Measurements from ENCODE around the gene NEMF. TPM values are rescaled to one million over a fixed set of nuclear protein-coding genes. Genes with fewer than 3 reads are reported as not detected.

NEMF gene
- polyA plus RNA-seq, 1 donor from 2014 or later, result 91.0 TPM

DNA sequence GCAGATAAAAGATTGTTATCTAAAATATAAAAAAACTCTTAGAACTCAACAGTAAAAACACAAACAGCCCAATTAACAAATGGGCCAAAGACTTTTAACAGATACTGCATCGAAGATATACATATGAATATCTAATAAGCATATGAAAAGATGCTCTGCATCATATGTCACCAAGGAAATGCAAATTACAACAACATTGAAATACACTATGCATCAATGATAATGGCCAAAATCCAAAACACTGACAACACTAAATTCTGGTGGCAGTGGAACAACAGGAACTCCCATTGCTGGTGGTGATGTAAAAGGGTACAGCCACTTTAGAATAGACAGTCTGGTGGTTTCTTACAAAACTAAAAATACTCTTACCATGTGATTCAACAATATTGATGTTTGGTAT lies 43.8 kb downstream of the NEMF start:
- Histone ChIP-seq H3F3A (ENCODE audit: insufficient read depth, low read length, poor library complexity, severe bottlenecking) (no peaks in the 10 kb centered on the region), H3K4me3 (ENCODE audit: low read length) (no peak overlapping the region), H3K9ac (ENCODE audit: low read length) (no peak overlapping the region), H3K4me2 (ENCODE audit: low read length) (no peak overlapping the region), H3K79me2 (replicated peaks; ENCODE audit: insufficient read depth, low read length) (no peaks in the 10 kb centered on the region), H3K9me3 (ENCODE audit: low read length) (no peaks in the 10 kb centered on the region), H3K27ac (ENCODE audit: low read length) (no peak overlapping the region), H3K36me3 (ENCODE audit: insufficient read depth, low read length) (peaks cover 27% of the 10 kb centered on the region), H2AFZ (ENCODE audit: low read depth, low read length) (no peak overlapping the region), H3K27me3 (ENCODE audit: insufficient read depth, low read depth, low read length) (no peaks in the 10 kb centered on the region), H3K9me2 (ENCODE audit: insufficient read depth, low read length) (no peaks in the 10 kb centered on the region), H4K20me1 (ENCODE audit: insufficient read depth) (no peaks in the 10 kb centered on the region)
- TF ChIP-seq RAD21 (conservative IDR thresholded peaks at IDR 0.05), result no peak
- TF ChIP-seq EP300 (conservative IDR thresholded peaks at IDR 0.05; ENCODE audit: poor library complexity, severe bottlenecking), result no peak
- TF ChIP-seq POLR2AphosphoS5 (IDR thresholded peaks at IDR 0.05), result no peak
- no peak for TF ChIP-seq SMC3 (conservative IDR thresholded peaks at IDR 0.05; ENCODE audit: poor library complexity)
- TF ChIP-seq REST (IDR thresholded peaks at IDR 0.05; ENCODE audit: borderline replicate concordance), result no peak
- no peak for TF ChIP-seq MXI1 (conservative IDR thresholded peaks at IDR 0.05; ENCODE audit: poor library complexity, severe bottlenecking)
- TF ChIP-seq EZH2 (IDR thresholded peaks at IDR 0.05; ENCODE audit: borderline replicate concordance, insufficient read depth, low read length, poor library complexity, severe bottlenecking), result no peak
- no peak for TF ChIP-seq TAF1 (IDR thresholded peaks at IDR 0.05; ENCODE audit: low read depth)
- no peak for TF ChIP-seq CTCF (IDR thresholded peaks at IDR 0.05; ENCODE audit: poor library complexity, severe bottlenecking)

GRCh38 chr14:49796025-49796424 lies 56.6 kb downstream of the NEMF start:
- H4K20me1 ChIP-seq (ENCODE audit: insufficient read depth), result no peaks in the 10 kb centered on the region
- no peaks in the 10 kb centered on the region for H3K79me2 ChIP-seq (replicated peaks; ENCODE audit: insufficient read depth, low read length)
- no peak overlapping the region for H3K27ac ChIP-seq (ENCODE audit: low read length)
- no peaks in the 10 kb centered on the region for H3K27me3 ChIP-seq (ENCODE audit: insufficient read depth, low read depth, low read length)
- no peak for TF ChIP-seq TAF1 (IDR thresholded peaks at IDR 0.05; ENCODE audit: low read depth)
- TF ChIP-seq CTCF (IDR thresholded peaks at IDR 0.05; ENCODE audit: poor library complexity, severe bottlenecking), result no peak
- no peak for TF ChIP-seq RAD21 (conservative IDR thresholded peaks at IDR 0.05)
- no peak for TF ChIP-seq REST (IDR thresholded peaks at IDR 0.05; ENCODE audit: borderline replicate concordance)
- TF ChIP-seq SMC3 (conservative IDR thresholded peaks at IDR 0.05; ENCODE audit: poor library complexity), result no peak
- no peak for TF ChIP-seq EZH2 (IDR thresholded peaks at IDR 0.05; ENCODE audit: borderline replicate concordance, insufficient read depth, low read length, poor library complexity, severe bottlenecking)
- TF ChIP-seq EP300 (conservative IDR thresholded peaks at IDR 0.05; ENCODE audit: poor library complexity, severe bottlenecking), result no peak
- TF ChIP-seq MXI1 (conservative IDR thresholded peaks at IDR 0.05; ENCODE audit: poor library complexity, severe bottlenecking), result no peak
- TF ChIP-seq POLR2AphosphoS5 (IDR thresholded peaks at IDR 0.05), result no peak
- H3K4me2 ChIP-seq (ENCODE audit: low read length), result no peak overlapping the region
- H3K4me3 ChIP-seq (ENCODE audit: low read length), result no peak overlapping the region
- no peak overlapping the region for H3K9ac ChIP-seq (ENCODE audit: low read length)
- H3F3A ChIP-seq (ENCODE audit: insufficient read depth, low read length, poor library complexity, severe bottlenecking), result no peaks in the 10 kb centered on the region
- H3K9me2 ChIP-seq (ENCODE audit: insufficient read depth, low read length), result no peaks in the 10 kb centered on the region
- peaks cover 16% of the 10 kb centered on the region for H3K36me3 ChIP-seq (ENCODE audit: insufficient read depth, low read length)
- no peak overlapping the region for H2AFZ ChIP-seq (ENCODE audit: low read depth, low read length)
- no peaks in the 10 kb centered on the region for H3K9me3 ChIP-seq (ENCODE audit: low read length)
